MCF 10A (cell line): ENCODE data around the gene TDRD10. TPM values are rescaled to one million over a fixed set of nuclear protein-coding genes. Genes with fewer than 3 reads are reported as not detected.

Experiments
- BruUV-seq: library from RNA; stranded (reverse); fragments of 400-500 nt; replicated peaks from 2 replicates; lab custom pipeline; 2021; lab: Mats Ljungman, UMichigan
- CTCF ChIA-PET: fragments of 300-600 bp; sonication (Branson Sonifier 250); formaldehyde crosslinking; extraction: SDS; loops from one replicate; lab custom pipeline; 2021; ENCODE audit warnings: antibody characterized with exemption, inconsistent platforms; lab: Yijun Ruan, JAX
- POLR2A ChIA-PET: fragments of 300-600, 350-650 bp; sonication (Branson Sonifier 250); formaldehyde crosslinking; extraction: SDS; loops from one replicate; lab custom pipeline; 2020; ENCODE audit warnings: antibody characterized with exemption, inconsistent platforms; lab: Yijun Ruan, JAX
- DNase-seq: peaks from one replicate; pipeline ENCODE4 v3.0.0-alpha.2; 2018; ENCODE audit not compliant: unreplicated experiment
- H3K27ac Mint-ChIP-seq: one replicate; pipeline ENCODE4 v1.8.0; 2022; ENCODE audit warnings: mild to moderate bottlenecking, low read depth, mixed read lengths; ENCODE audit not compliant: unreplicated experiment
- H3K27me3 Mint-ChIP-seq: one replicate; pipeline ENCODE4 v1.8.0; 2022; ENCODE audit warnings: mixed read lengths; ENCODE audit not compliant: insufficient read depth, unreplicated experiment
- H3K36me3 Mint-ChIP-seq: one replicate; pipeline ENCODE4 v1.8.0; 2022; ENCODE audit warnings: mild to moderate bottlenecking, moderate library complexity, mixed read lengths; ENCODE audit not compliant: insufficient read depth, unreplicated experiment
- H3K4me1 Mint-ChIP-seq: one replicate; pipeline ENCODE4 v1.8.0; 2022; ENCODE audit warnings: mixed read lengths; ENCODE audit not compliant: insufficient read depth, unreplicated experiment
- H3K4me3 Mint-ChIP-seq: one replicate; pipeline ENCODE4 v1.8.0; 2022; ENCODE audit warnings: mild to moderate bottlenecking, moderate library complexity, mixed read lengths; ENCODE audit not compliant: unreplicated experiment
- H3K9me3 Mint-ChIP-seq: one replicate; pipeline ENCODE4 v1.8.0; 2022; ENCODE audit warnings: mixed read lengths; ENCODE audit not compliant: unreplicated experiment
- intact Hi-C: fragments of 100-400 bp; cut with micrococcal nuclease; formaldehyde crosslinking; loops from 2 replicates; pipeline ENCODE4 v1.14.1; 2022
- total RNA-seq: library from RNA; stranded (reverse); gene quantifications from 2 replicates; pipeline ENCODE4 v1.2.3, GENCODE V29; 2022
- TF ChIP-seq, protein P1 (sequence below): fragments of 200-600 bp; IDR thresholded peaks from one replicate; pipeline ENCODE4 v1.8.0; 2022; ENCODE audit warnings: antibody characterized with exemption, mild to moderate bottlenecking; ENCODE audit not compliant: unreplicated experiment

TDRD10 gene
- total RNA-seq, 1 experiment from 2014 or later: not detected

DNA sequence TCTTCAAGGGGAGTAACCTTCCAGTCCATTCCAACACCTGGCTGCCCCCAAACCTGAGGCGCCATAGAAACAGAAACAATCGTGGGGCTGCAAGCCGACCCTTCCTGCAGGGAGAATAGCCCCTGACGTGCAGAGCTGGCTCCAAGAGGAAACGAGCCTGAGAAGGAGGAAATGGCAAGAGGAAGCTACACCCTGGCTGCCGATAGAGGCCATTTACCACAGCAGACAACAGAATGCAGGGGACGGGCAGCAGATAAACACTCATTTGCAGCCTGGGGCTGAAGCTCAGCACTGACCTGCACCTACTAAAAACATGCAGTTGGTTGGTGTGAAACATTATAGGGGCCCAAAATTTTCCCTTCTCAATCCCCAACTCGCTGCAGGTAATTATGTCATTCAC is 8.7 kb upstream of the TDRD10 start:
- H3K27ac Mint-ChIP-seq: no peak overlapping the region
- no peak for DNase-seq
- TF ChIP-seq, protein P1, sequence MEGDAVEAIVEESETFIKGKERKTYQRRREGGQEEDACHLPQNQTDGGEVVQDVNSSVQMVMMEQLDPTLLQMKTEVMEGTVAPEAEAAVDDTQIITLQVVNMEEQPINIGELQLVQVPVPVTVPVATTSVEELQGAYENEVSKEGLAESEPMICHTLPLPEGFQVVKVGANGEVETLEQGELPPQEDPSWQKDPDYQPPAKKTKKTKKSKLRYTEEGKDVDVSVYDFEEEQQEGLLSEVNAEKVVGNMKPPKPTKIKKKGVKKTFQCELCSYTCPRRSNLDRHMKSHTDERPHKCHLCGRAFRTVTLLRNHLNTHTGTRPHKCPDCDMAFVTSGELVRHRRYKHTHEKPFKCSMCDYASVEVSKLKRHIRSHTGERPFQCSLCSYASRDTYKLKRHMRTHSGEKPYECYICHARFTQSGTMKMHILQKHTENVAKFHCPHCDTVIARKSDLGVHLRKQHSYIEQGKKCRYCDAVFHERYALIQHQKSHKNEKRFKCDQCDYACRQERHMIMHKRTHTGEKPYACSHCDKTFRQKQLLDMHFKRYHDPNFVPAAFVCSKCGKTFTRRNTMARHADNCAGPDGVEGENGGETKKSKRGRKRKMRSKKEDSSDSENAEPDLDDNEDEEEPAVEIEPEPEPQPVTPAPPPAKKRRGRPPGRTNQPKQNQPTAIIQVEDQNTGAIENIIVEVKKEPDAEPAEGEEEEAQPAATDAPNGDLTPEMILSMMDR: no peak
- intact Hi-C loops: no loop called here
- no peaks in the 10 kb centered on the region for H3K4me1 Mint-ChIP-seq
- peaks cover 27% of the 10 kb centered on the region for H3K27me3 Mint-ChIP-seq
- no peaks in the 10 kb centered on the region for H3K36me3 Mint-ChIP-seq
- BruUV-seq: no TSS peak
- CTCF ChIA-PET: interaction anchor here (0.9 to 1.6 kb wide), 2 partner anchors 12 to 43 kb away, joined by 3 to 6 read pairs; no protein-coding TSS in a partner anchor
- no peaks in the 10 kb centered on the region for H3K9me3 Mint-ChIP-seq
- no peak overlapping the region for H3K4me3 Mint-ChIP-seq
- POLR2A ChIA-PET: interaction anchor here (0.7 kb wide), 1 partner anchor 966 kb away, joined by 3 read pairs; no protein-coding TSS in a partner anchor

DNA sequence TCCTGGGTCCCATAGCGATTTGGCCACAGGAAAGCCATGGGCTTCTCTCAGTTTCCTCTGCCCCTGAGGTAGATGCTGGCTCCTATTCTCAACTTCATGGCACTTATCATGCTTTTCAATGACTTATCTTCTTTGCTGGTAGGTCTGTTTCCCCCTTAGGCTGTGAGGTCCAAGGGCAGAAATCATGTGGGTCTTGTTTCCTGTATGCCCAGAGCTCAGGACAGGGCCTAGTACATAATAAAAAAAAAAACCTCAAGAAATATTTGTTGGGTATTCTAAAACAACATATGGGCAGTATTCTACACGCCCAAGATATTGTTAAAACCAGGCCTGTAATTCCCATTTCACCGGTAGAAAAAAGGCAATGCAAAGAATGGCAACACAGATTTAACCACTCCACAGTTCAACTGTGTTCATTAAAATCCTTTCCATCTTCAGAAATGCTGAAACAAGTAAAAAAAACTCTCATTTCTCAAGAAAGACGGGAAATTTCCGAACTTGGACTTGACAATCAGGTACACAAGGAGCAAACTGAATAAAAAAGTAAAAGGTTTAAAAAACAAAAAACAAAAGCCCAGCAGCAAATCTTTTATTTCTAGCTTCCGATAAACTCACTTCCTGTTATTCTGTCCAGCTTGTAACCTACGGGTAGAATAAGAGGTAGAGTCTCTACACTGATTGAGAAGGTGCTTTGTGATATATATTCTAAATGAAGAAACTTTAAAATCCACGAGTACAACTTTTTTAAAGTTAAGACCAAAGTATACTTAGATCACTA is 6.3 kb upstream of the TDRD10 start:
- Mint-ChIP-seq H3K36me3 (no peaks in the 10 kb centered on the region), H3K9me3 (no peaks in the 10 kb centered on the region), H3K27me3 (peaks cover 38% of the 10 kb centered on the region), H3K4me1 (no peaks in the 10 kb centered on the region), H3K27ac (no peak overlapping the region), H3K4me3 (no peak overlapping the region)
- POLR2A ChIA-PET: interaction anchor here (0.6 kb wide), 1 partner anchor 460 kb away, joined by 3 read pairs; the partner anchor contains the start of gene PBXIP1
- intact Hi-C loops: no loop called here
- no TSS peak for BruUV-seq
- CTCF ChIA-PET: interaction anchor here (0.7 to 1.4 kb wide), 3 partner anchors 9 to 414 kb away, joined by 4 to 6 read pairs (median 5); no protein-coding TSS in a partner anchor
- no peak for DNase-seq
- TF ChIP-seq, protein P1: no peak

DNA sequence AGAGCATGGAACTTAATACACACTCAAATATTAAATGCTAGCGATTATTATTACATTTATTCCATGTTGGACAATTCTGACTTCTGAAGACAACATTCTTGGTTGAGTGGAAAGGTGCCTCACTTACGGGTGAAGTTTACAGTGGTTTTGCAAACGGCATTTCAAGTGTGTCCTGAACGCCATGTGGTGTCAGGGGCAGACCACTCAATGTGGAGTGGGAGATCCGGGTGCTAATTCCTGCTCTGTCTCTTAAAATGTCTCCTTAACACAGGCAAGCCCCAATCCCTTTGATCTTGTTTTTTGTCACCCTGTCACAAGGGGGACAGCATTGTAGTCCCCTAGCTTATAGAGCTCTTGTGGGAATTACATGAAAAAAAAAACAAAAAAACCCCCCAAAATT is 5.6 kb upstream of the TDRD10 start:
- no peak overlapping the region for H3K27ac Mint-ChIP-seq
- no peaks in the 10 kb centered on the region for H3K4me1 Mint-ChIP-seq
- ChIA-PET CTCF (interaction anchor here (0.7 kb wide), 1 partner anchor 415 kb away, joined by 4 read pairs; no protein-coding TSS in a partner anchor), POLR2A (interaction anchor here (1.3 kb wide), 1 partner anchor 13 kb away, joined by 3 read pairs; no protein-coding TSS in a partner anchor)
- BruUV-seq: no TSS peak
- H3K9me3 Mint-ChIP-seq: no peaks in the 10 kb centered on the region
- TF ChIP-seq, protein P1: no peak
- H3K4me3 Mint-ChIP-seq: no peak overlapping the region
- no peak for DNase-seq
- peaks cover 38% of the 10 kb centered on the region for H3K27me3 Mint-ChIP-seq
- intact Hi-C loops: no loop called here
- H3K36me3 Mint-ChIP-seq: no peaks in the 10 kb centered on the region
